Measurements from ENCODE around the gene ATP1A3. TPM values are rescaled to one million over a fixed set of nuclear protein-coding genes. Genes with fewer than 3 reads are reported as not detected.

The ATP1A3 gene
- total RNA-seq, 2 donors from 2014 or later: 2.2 to 4.9 TPM

GRCh38 chr19:41960973-41961372 lies 33.1 kb downstream of the ATP1A3 start:
- Mint-ChIP-seq H3K4me3 (no peak overlapping the region), H3K36me3 (ENCODE audit: low read depth) (no peaks in the 10 kb centered on the region), H3K4me1 (peaks cover 22% of the 10 kb centered on the region), H3K27me3 (no peaks in the 10 kb centered on the region), H3K27ac (peak overlapping the region; percentile 49)
- no peak for DNase-seq
- no peaks in the 10 kb centered on the region for H3K9me3 ChIP-seq (ENCODE audit: control insufficient read depth, low read length, poor library complexity, severe bottlenecking)
- ATAC-seq: no peak

- Mint-ChIP-seq H3K36me3 (ENCODE audit: low read depth) (no peaks in the 10 kb centered on the region), H3K4me1 (peaks cover 26% of the 10 kb centered on the region), H3K27ac (peak within 1 kb of the TSS; percentile 86), H3K27me3 (no peaks in the 10 kb centered on the region), H3K4me3 (peak within 1 kb of the TSS; percentile 93)
- H3K9me3 ChIP-seq (ENCODE audit: control insufficient read depth, low read length, poor library complexity, severe bottlenecking): no peaks in the 10 kb centered on the region
- peak; percentile 75 to 80 (median 78) for DNase-seq
- peak; percentile 92 for ATAC-seq
Observed at GRCh38 chr19:41959056-41960053, 34.7 kb downstream of the ATP1A3 start, which contains the start of gene RABAC1. Gene RABAC1 (minus strand): TSS chr19:41959321. CDS start chr19:41959292, 29 bp downstream.

- peak; percentile 66 for ATAC-seq
Observed at GRCh38 chr19:41958367-41959055, 35.5 kb downstream of the ATP1A3 start.

GRCh38 chr19:41957838-41958366 lies 36.1 kb downstream of the ATP1A3 start:
- H3K4me1 Mint-ChIP-seq: peaks cover 26% of the 10 kb centered on the region
- ATAC-seq: peak; percentile 24
- H3K27ac Mint-ChIP-seq: peak overlapping the region; percentile 86
- H3K4me3 Mint-ChIP-seq: peak overlapping the region; percentile 93
- no peaks in the 10 kb centered on the region for H3K27me3 Mint-ChIP-seq
- no peak for DNase-seq
- no peaks in the 10 kb centered on the region for H3K9me3 ChIP-seq (ENCODE audit: control insufficient read depth, low read length, poor library complexity, severe bottlenecking)
- no peaks in the 10 kb centered on the region for H3K36me3 Mint-ChIP-seq (ENCODE audit: low read depth)

More at GRCh38 chr19:41958367-41959055, 35.5 kb downstream of the ATP1A3 start:
- peak; percentile 70 to 78 (median 78) for DNase-seq
- Mint-ChIP-seq H3K36me3 (ENCODE audit: low read depth) (no peaks in the 10 kb centered on the region), H3K27ac (peak overlapping the region; percentile 86), H3K27me3 (no peaks in the 10 kb centered on the region), H3K4me3 (peak overlapping the region; percentile 93), H3K4me1 (peaks cover 26% of the 10 kb centered on the region)
- H3K9me3 ChIP-seq (ENCODE audit: control insufficient read depth, low read length, poor library complexity, severe bottlenecking): no peaks in the 10 kb centered on the region

GRCh38 chr19:41957161-41957837 lies 36.7 kb downstream of the ATP1A3 start:
- no peak for DNase-seq
- Mint-ChIP-seq H3K4me3 (peak overlapping the region; percentile 93), H3K4me1 (peaks cover 26% of the 10 kb centered on the region), H3K27me3 (no peaks in the 10 kb centered on the region), H3K27ac (peak overlapping the region; percentile 86), H3K36me3 (ENCODE audit: low read depth) (no peaks in the 10 kb centered on the region)
- H3K9me3 ChIP-seq (ENCODE audit: control insufficient read depth, low read length, poor library complexity, severe bottlenecking): no peaks in the 10 kb centered on the region
- ATAC-seq: no peak

- peaks cover 28% of the 10 kb centered on the region for H3K4me1 Mint-ChIP-seq
- peak overlapping the region; percentile 5 for H3K4me3 Mint-ChIP-seq
- H3K27ac Mint-ChIP-seq: peak overlapping the region; percentile 86
- no peaks in the 10 kb centered on the region for H3K36me3 Mint-ChIP-seq (ENCODE audit: low read depth)
- DNase-seq (no peak), ATAC-seq (no peak)
- H3K27me3 Mint-ChIP-seq: no peaks in the 10 kb centered on the region
- no peaks in the 10 kb centered on the region for H3K9me3 ChIP-seq (ENCODE audit: control insufficient read depth, low read length, poor library complexity, severe bottlenecking)
Observed at GRCh38 chr19:41956621-41957020, 37.4 kb downstream of the ATP1A3 start.

GRCh38 chr19:41955521-41955920 lies 38.5 kb downstream of the ATP1A3 start:
- no peak for ATAC-seq
- Mint-ChIP-seq H3K27ac (no peak overlapping the region), H3K27me3 (no peaks in the 10 kb centered on the region), H3K4me1 (peaks cover 32% of the 10 kb centered on the region), H3K36me3 (ENCODE audit: low read depth) (no peaks in the 10 kb centered on the region), H3K4me3 (no peak overlapping the region)
- DNase-seq: no peak
- no peaks in the 10 kb centered on the region for H3K9me3 ChIP-seq (ENCODE audit: control insufficient read depth, low read length, poor library complexity, severe bottlenecking)

- Mint-ChIP-seq H3K27me3 (no peaks in the 10 kb centered on the region), H3K36me3 (ENCODE audit: low read depth) (no peaks in the 10 kb centered on the region), H3K27ac (peak overlapping the region; percentile 78), H3K4me3 (no peak overlapping the region), H3K4me1 (peaks cover 16% of the 10 kb centered on the region)
- peak; percentile 71 to 90 (median 78) for DNase-seq
- peak; percentile 92 for ATAC-seq
- H3K9me3 ChIP-seq (ENCODE audit: control insufficient read depth, low read length, poor library complexity, severe bottlenecking): no peaks in the 10 kb centered on the region
Observed at GRCh38 chr19:41951686-41952172, 42.3 kb downstream of the ATP1A3 start.

- Mint-ChIP-seq H3K4me1 (peaks cover 30% of the 10 kb centered on the region), H3K4me3 (no peak overlapping the region), H3K27ac (peak overlapping the region; percentile 97), H3K27me3 (no peaks in the 10 kb centered on the region), H3K36me3 (ENCODE audit: low read depth) (no peaks in the 10 kb centered on the region)
- ATAC-seq: no peak
- DNase-seq: no peak
- H3K9me3 ChIP-seq (ENCODE audit: control insufficient read depth, low read length, poor library complexity, severe bottlenecking): no peaks in the 10 kb centered on the region
Observed at GRCh38 chr19:41947091-41947490, 46.9 kb downstream of the ATP1A3 start.

GRCh38 chr19:41945135-41945766 lies 48.8 kb downstream of the ATP1A3 start:
- H3K27me3 Mint-ChIP-seq: peaks cover 6% of the 10 kb centered on the region
- ATAC-seq (peak; percentile 91), DNase-seq (peak; percentile 47 to 80 (median 77))
- no peaks in the 10 kb centered on the region for H3K9me3 ChIP-seq (ENCODE audit: control insufficient read depth, low read length, poor library complexity, severe bottlenecking)
- H3K4me3 Mint-ChIP-seq: peak overlapping the region; percentile 75
- H3K36me3 Mint-ChIP-seq (ENCODE audit: low read depth): no peaks in the 10 kb centered on the region
- peak overlapping the region; percentile 98 for H3K27ac Mint-ChIP-seq
- H3K4me1 Mint-ChIP-seq: peaks cover 31% of the 10 kb centered on the region

GRCh38 chr19:41944336-41944735 lies 49.7 kb downstream of the ATP1A3 start:
- no peak overlapping the region for H3K4me3 Mint-ChIP-seq
- ATAC-seq (no peak), DNase-seq (no peak)
- peak overlapping the region; percentile 98 for H3K27ac Mint-ChIP-seq
- H3K36me3 Mint-ChIP-seq (ENCODE audit: low read depth): no peaks in the 10 kb centered on the region
- H3K4me1 Mint-ChIP-seq: peaks cover 31% of the 10 kb centered on the region
- H3K27me3 Mint-ChIP-seq: peaks cover 6% of the 10 kb centered on the region
- no peaks in the 10 kb centered on the region for H3K9me3 ChIP-seq (ENCODE audit: control insufficient read depth, low read length, poor library complexity, severe bottlenecking)
